GM10248 (cell line): ENCODE results near the gene CCDC91.

Experiments used
- CTCF ChIA-PET: fragments of 300-600 bp; sonication (Branson Sonifier 250); formaldehyde crosslinking; extraction: SDS; loops from one replicate; lab custom pipeline; 2021; ENCODE audit warnings: antibody characterized with exemption; lab: Yijun Ruan, JAX
- POLR2A ChIA-PET: fragments of 350-650 bp; sonication (Branson Sonifier 250); formaldehyde crosslinking; extraction: SDS; loops from one replicate; lab custom pipeline; 2020; ENCODE audit warnings: antibody characterized with exemption; lab: Yijun Ruan, JAX
- DNase-seq: peaks from one replicate; pipeline ENCODE4 v3.0.0; 2012; ENCODE audit errors: extremely low spot score
- CTCF ChIP-seq: IDR thresholded peaks from 2 replicates; pipeline ENCODE4 v1.5.1; 2012; ENCODE audit warnings: mild to moderate bottlenecking, low read depth; ENCODE audit errors: extremely low read depth, missing control alignments, control extremely low read depth

The CCDC91 gene

DNA sequence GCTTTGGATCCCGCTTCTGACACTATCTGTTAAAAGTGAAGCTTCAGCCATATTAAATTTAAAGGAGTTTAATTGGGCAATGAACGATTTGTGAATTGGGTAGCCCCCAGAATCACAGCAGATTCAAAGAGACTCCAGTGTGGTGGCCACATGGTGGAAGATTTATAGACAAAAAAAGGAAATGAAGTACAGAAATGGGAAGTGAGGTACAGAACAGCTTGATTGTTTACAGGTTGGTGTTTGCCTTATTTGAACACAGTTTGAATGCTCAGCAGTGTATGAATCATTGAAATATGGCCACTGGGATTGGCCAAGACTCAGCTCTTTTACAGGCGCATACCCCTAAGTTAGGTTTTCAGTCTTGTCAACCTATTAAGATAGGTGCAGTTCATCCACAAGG is 21.9 kb downstream of the CCDC91 start:
- no peak for DNase-seq
- CTCF ChIA-PET: interaction anchor here (1.3 kb wide), 1 partner anchor 18 kb away, joined by 5 read pairs; no protein-coding TSS in a partner anchor
- POLR2A ChIA-PET: no interaction called here
- no peak for TF ChIP-seq CTCF

GRCh38 chr12:28215021-28215420 is 24.8 kb downstream of the CCDC91 start:
- ChIA-PET POLR2A (no interaction called here), CTCF (interaction anchor here (1.1 to 1.6 kb wide), 2 partner anchors 8 to 11 kb away, joined by 3 to 4 read pairs; no protein-coding TSS in a partner anchor)
- TF ChIP-seq CTCF: no peak
- DNase-seq: no peak

GRCh38 chr12:28216016-28216415 is 25.8 kb downstream of the CCDC91 start:
- POLR2A ChIA-PET: no interaction called here
- CTCF ChIA-PET: interaction anchor here (1.6 kb wide), 1 partner anchor 12 kb away, joined by 3 read pairs; no protein-coding TSS in a partner anchor
- no peak for DNase-seq
- no peak for TF ChIP-seq CTCF

DNA sequence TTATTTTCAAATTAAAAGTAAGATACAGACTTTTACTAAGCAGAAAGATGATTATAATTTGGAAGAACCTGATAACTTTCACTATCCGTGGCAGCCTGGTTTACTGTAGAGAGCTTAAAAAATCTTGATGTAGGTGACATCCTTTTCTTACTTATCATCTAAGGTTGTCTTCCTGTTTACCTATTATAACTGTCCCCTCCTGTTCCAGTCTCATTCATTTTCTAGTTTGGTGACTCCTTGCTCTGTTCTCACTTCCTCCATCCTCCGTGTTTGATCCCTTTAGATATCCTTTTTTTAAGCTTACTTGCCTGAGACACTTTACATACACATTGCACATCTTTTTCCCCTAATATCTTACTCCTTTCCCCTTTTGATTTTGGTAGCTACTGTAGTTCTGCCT is 27.5 kb downstream of the CCDC91 start:
- CTCF ChIA-PET: interaction anchor here (0.9 to 1.4 kb wide), 3 partner anchors 12 to 24 kb away, joined by 3 to 5 read pairs (median 3); no protein-coding TSS in a partner anchor
- no peak for TF ChIP-seq CTCF
- POLR2A ChIA-PET: no interaction called here
- DNase-seq: no peak

DNA sequence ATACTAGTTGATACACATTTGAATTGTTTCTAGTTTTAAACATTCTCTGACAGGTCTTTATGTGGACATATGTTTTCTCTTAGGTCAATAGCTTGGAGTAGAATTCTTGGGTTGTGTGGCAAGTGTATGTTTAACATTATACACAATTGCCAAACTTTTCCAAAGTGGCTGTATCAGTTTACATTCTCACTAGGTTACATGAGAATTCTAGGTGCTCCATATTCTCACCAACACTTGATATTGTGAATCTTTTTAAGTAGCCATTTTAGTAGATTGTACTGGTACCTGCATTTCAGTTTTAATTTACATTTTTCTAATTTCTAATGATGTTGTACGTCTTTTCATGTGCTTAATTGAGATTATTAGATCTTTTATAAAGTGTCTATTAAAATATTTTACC is 28.6 kb downstream of the CCDC91 start:
- CTCF ChIA-PET: no interaction called here
- no peak for DNase-seq
- TF ChIP-seq CTCF: no peak
- POLR2A ChIA-PET: no interaction called here

- DNase-seq: no peak
- no peak for TF ChIP-seq CTCF
- ChIA-PET POLR2A (no interaction called here), CTCF (no interaction called here)
These were observed 29.6 kb downstream of the CCDC91 start for GRCh38 chr12:28219827-28220226.
